Spleen (tissue), 11 donors: ENCODE measurements around the gene NEK9. TPM values are rescaled to one million over a fixed set of nuclear protein-coding genes. Genes with fewer than 3 reads are reported as not detected.

Experiments used
- DNase-seq: peaks from one replicate; pipeline ENCODE4 v3.0.0-alpha.2; 2020
- H3K27ac ChIP-seq, 8 donors: fragments of 200-600 bp; sonication (generic) in 7 of 8; 1 replicate in 4 of 8; 2 replicates in 4 of 8; pipeline versions ENCODE4 v1.5.0 to v1.8.0; 2016 to 2021; ENCODE audit warnings: inconsistent platforms in 4 of 8, mild to moderate bottlenecking in 4 of 8, moderate library complexity in 1 of 8
- H3K27me3 ChIP-seq, 7 donors: fragments of 200-600 bp; sonication (generic) in 6 of 7; replicated peaks in 1 of 7; 1 replicate in 4 of 7; 2 replicates in 3 of 7; pipeline versions ENCODE4 v1.5.0 to v1.8.0; 2016 to 2021; ENCODE audit warnings: inconsistent platforms in 3 of 7, mild to moderate bottlenecking in 1 of 7
- H3K36me3 ChIP-seq, 6 donors: fragments of 200-600 bp; sonication (generic) in 5 of 6; 1 replicate in 4 of 6; 2 replicates in 2 of 6; pipeline versions ENCODE4 v1.5.0 to v1.8.0; 2016 to 2021; ENCODE audit warnings: inconsistent platforms in 2 of 6
- H3K4me1 ChIP-seq, 6 donors: fragments of 200-600 bp; sonication (generic) in 5 of 6; 1 replicate in 3 of 6; 2 replicates in 3 of 6; pipeline versions ENCODE4 v1.5.0 to v1.8.0; 2016 to 2021; ENCODE audit warnings: inconsistent platforms in 3 of 6
- H3K4me3 ChIP-seq, 8 donors: fragments of 200-600 bp; sonication (generic) in 7 of 8; 1 replicate in 4 of 8; 2 replicates in 4 of 8; pipeline versions ENCODE4 v1.5.0 to v1.8.0; 2016 to 2021; ENCODE audit warnings: inconsistent platforms in 4 of 8, mild to moderate bottlenecking in 4 of 8, moderate library complexity in 2 of 8
- H3K9me3 ChIP-seq, 8 donors: fragments of 200-600 bp; sonication (generic) in 7 of 8; 1 replicate in 4 of 8; 2 replicates in 4 of 8; pipeline versions ENCODE4 v1.5.0 to v1.8.0; 2016 to 2021; ENCODE audit warnings: inconsistent platforms in 4 of 8
- POLR2A ChIP-seq, 3 donors: fragments of 450-650 bp; IDR thresholded peaks; one replicate each; pipeline ENCODE4 v1.5.1; 2017; ENCODE audit warnings: antibody characterized with exemption in 3 of 3, mild to moderate bottlenecking in 1 of 3
- POLR2AphosphoS5 ChIP-seq, 3 donors: sonication (generic); formaldehyde crosslinking; IDR thresholded peaks; one replicate each; pipeline ENCODE4 v1.5.1; 2017; ENCODE audit warnings: antibody characterized with exemption in 3 of 3
- WGBS, 5 donors: extraction: QIAGEN DNeasy Blood & Tissue Kit in 3 of 5; methylation state at CpG; one replicate each; pipeline versions ENCODE4 v1.1.5 to v1.1.7; 2013 to 2018; 5-methylcytosine and 5-hydroxymethylcytosine counted together
- intact Hi-C: fragments of 100-400 bp; cut with DNase I; formaldehyde crosslinking; loops from one replicate; pipeline ENCODE4 v1.15.0; 2023; ENCODE audit warnings: low total_unique reads
- polyA plus RNA-seq, 3 donors: library from polyadenylated mRNA; stranded (reverse); fragments of 200-250 nt; gene quantifications; one replicate each; pipeline ENCODE4 v1.2.1, GENCODE V29; 2013
- total RNA-seq, 7 donors: library from RNA; depleted of rRNA in 3 of 7; stranded (reverse); fragments of >200 nt in 3 of 7; fragmentation: NEBNext Ultra II Directional in 4 of 7; extraction: Animal tissue kit (Norgen Biotek cat#: 25700) in 4 of 7; gene quantifications; one replicate each; pipeline versions ENCODE4 v1.1.0 to v1.2.1, GENCODE V29; 2016 to 2021
- TF ChIP-seq, protein P1 (sequence below), 11 experiments: fragments of 200-600 bp in 7 of 11; fragments of 450-650 bp in 4 of 11; sonication (generic) in 4 of 11; IDR thresholded peaks in 8 of 11; conservative IDR thresholded peaks in 3 of 11; 1 replicate in 7 of 11; 2 replicates in 4 of 11; pipeline versions ENCODE4 v1.4.0 to v1.8.0; 2016 to 2021; ENCODE audit warnings: antibody characterized with exemption in 11 of 11, inconsistent platforms in 4 of 11, mild to moderate bottlenecking in 1 of 11
- donor health status: healthy with polysubstance abuse.
- donor health status: DM: no; HTN: no; CAD: no; lungs with moderate emphysema.
- donor health status: DM: no; HTN: no; CAD: no.
- donor health status: Bipolar disorder and iron deficiency.
- donor health status: healthy.
- donor health status: DM: no; HTN: no; CAD: no.
- donor health status: DM: yes; HTN: yes; CAD: no.

Gene NEK9
- total and polyA plus RNA-seq, 10 donors: 31.7 to 102 (median 72.0) TPM

DNA sequence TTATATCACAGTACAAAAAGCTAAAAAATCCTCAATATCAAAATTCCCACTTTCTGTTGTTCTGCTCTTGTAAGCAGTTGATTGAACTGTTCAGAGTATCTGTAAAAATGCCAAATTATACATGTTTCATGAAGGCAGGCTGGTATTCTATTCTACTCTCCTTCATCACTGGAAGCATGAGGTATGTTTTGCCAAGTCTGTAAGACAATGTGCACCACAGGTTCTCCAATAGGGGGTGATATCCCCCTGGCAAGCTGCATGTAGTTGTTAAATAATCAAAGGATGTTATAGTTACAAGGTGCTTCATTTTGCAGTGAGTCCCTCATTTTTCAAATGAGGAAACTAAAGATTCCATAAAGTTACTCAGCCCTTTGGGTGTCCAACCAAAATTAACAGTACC lies 15.1 kb upstream of the NEK9 start:
- intact Hi-C loops: no loop called here
- H3K27me3 ChIP-seq: no peaks in the 10 kb centered on the region
- DNase-seq: no peak

DNA sequence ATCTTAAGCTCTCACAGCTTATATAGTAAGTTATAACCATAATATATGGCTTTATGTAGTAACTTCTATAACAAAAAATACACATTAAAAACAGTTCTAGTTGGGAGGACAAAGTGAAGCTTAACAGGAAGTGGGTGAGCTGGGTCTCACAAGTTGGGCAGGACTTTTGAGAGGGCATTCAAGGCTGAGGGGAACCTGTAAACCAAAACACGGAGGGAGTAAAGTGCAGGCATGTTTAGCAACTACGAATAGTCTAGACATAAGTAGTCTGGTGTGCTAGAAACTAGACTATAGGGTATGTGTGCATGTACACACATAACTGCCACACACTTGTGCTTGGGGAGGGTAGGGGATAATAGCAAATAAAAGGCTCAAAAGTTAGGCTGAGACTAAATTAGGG lies 14.2 kb upstream of the NEK9 start:
- Histone ChIP-seq H3K27ac (peak overlapping the region in 5 of 8 donors; percentile 16 to 83 (median 56)), H3K4me1 (peaks cover 37 to 96% (median 76%) of the 10 kb centered on the region in 6 donors), H3K9me3 (no peaks in the 10 kb centered on the region), H3K27me3 (no peaks in the 10 kb centered on the region), H3K4me3 (no peak overlapping the region), H3K36me3 (peaks cover 0 to 25% (median 4%) of the 10 kb centered on the region in 6 donors)
- intact Hi-C loops: no loop called here
- no peak for DNase-seq
- TF ChIP-seq, protein P1, sequence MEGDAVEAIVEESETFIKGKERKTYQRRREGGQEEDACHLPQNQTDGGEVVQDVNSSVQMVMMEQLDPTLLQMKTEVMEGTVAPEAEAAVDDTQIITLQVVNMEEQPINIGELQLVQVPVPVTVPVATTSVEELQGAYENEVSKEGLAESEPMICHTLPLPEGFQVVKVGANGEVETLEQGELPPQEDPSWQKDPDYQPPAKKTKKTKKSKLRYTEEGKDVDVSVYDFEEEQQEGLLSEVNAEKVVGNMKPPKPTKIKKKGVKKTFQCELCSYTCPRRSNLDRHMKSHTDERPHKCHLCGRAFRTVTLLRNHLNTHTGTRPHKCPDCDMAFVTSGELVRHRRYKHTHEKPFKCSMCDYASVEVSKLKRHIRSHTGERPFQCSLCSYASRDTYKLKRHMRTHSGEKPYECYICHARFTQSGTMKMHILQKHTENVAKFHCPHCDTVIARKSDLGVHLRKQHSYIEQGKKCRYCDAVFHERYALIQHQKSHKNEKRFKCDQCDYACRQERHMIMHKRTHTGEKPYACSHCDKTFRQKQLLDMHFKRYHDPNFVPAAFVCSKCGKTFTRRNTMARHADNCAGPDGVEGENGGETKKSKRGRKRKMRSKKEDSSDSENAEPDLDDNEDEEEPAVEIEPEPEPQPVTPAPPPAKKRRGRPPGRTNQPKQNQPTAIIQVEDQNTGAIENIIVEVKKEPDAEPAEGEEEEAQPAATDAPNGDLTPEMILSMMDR (IDR thresholded peaks at IDR 0.05 in 8 of 11, conservative IDR thresholded peaks at IDR 0.05 in 3 of 11): no peak
- TF ChIP-seq POLR2AphosphoS5 (IDR thresholded peaks at IDR 0.05) (no peak), POLR2A (IDR thresholded peaks at IDR 0.05) (no peak)
- 13 to 29% (median 21%) methylated on average over 2 of the region's 2 CpGs for WGBS, 5 donors

More for the DNA sequence above, 15.1 kb upstream of the NEK9 start:
- peak overlapping the region in 3 of 8 donors; percentile 56 to 83 (median 61) for H3K27ac ChIP-seq
- no peak for TF ChIP-seq POLR2A (IDR thresholded peaks at IDR 0.05)
- TF ChIP-seq, protein P1 (IDR thresholded peaks at IDR 0.05 in 8 of 11, conservative IDR thresholded peaks at IDR 0.05 in 3 of 11): peak in 6 of 11 experiments; percentile 12 to 51 (median 26)
- TF ChIP-seq POLR2AphosphoS5 (IDR thresholded peaks at IDR 0.05): no peak
- peaks cover 37 to 98% (median 85%) of the 10 kb centered on the region in 6 donors for H3K4me1 ChIP-seq
- no peak overlapping the region for H3K4me3 ChIP-seq
- no peaks in the 10 kb centered on the region for H3K9me3 ChIP-seq
- H3K36me3 ChIP-seq: peaks cover 0 to 35% (median 4%) of the 10 kb centered on the region in 6 donors

DNA sequence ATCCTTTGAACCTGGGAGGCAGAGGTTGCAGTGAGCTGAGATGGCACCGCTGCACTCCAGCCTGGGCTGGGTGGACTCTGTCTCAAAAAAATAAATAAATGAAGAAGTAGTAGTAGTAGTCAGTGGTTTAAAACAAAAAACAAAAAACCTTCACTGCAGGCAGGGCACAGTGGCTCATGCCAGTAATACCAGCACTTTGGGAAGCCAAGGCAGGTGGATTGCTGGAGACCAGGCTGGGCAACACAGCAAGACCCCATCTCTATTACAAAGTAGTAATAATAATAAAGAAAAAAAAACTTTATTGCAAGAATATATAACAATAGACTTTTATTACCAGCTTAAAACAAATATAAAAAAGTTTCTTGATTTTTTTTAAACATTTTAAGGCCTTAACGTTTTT lies 13.8 kb upstream of the NEK9 start:
- intact Hi-C loops: no loop called here
- peaks cover 0 to 27% (median 5%) of the 10 kb centered on the region in 6 donors for H3K36me3 ChIP-seq
- DNase-seq: no peak
- 80 to 89% (median 80%) methylated on average over 2 of the region's 2 CpGs for WGBS, 5 donors
- peaks cover 37 to 91% (median 72%) of the 10 kb centered on the region in 6 donors for H3K4me1 ChIP-seq
- H3K4me3 ChIP-seq: no peak overlapping the region
- TF ChIP-seq, protein P1 (IDR thresholded peaks at IDR 0.05 in 8 of 11, conservative IDR thresholded peaks at IDR 0.05 in 3 of 11): no peak
- no peak for TF ChIP-seq POLR2A (IDR thresholded peaks at IDR 0.05)
- no peak for TF ChIP-seq POLR2AphosphoS5 (IDR thresholded peaks at IDR 0.05)
- no peaks in the 10 kb centered on the region for H3K27me3 ChIP-seq
- peak overlapping the region in 4 of 8 donors; percentile 39 to 83 (median 58) for H3K27ac ChIP-seq
- H3K9me3 ChIP-seq: no peaks in the 10 kb centered on the region

DNA sequence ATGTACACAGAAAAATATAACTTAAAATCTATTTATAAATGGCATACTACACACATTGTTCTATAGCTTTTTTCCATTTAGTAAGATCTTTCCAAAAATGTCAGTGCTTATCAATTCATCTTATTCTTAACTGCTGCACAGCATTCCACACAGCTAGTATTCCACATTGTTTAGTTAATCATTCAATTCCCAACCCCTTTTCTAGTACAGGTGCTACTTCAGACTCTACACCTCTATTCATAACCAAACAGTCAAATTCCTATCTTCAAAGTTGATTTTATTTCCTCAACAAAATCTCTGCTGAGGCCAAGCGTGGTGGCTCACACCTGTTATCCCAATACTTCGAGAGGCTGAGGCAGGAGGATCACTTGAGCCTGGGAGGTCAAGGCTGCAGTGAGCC lies 12.3 kb upstream of the NEK9 start:
- intact Hi-C loops: loop anchor here (10.0 kb wide), 1 partner anchor 346 kb away; no protein-coding TSS in a partner anchor
- no peak overlapping the region for H3K4me3 ChIP-seq
- H3K27ac ChIP-seq: peak overlapping the region in 7 of 8 donors; percentile 23 to 83 (median 58)
- H3K27me3 ChIP-seq: no peaks in the 10 kb centered on the region
- no peak for DNase-seq
- no peak for TF ChIP-seq POLR2A (IDR thresholded peaks at IDR 0.05)
- TF ChIP-seq, protein P1 (IDR thresholded peaks at IDR 0.05 in 8 of 11, conservative IDR thresholded peaks at IDR 0.05 in 3 of 11): no peak
- TF ChIP-seq POLR2AphosphoS5 (IDR thresholded peaks at IDR 0.05): no peak
- peaks cover 26 to 77% (median 57%) of the 10 kb centered on the region in 6 donors for H3K4me1 ChIP-seq
- WGBS, 5 donors: 82 to 94% (median 91%) methylated on average over 2 of the region's 2 CpGs
- H3K36me3 ChIP-seq: peaks cover 0 to 27% (median 16%) of the 10 kb centered on the region in 6 donors
- no peaks in the 10 kb centered on the region for H3K9me3 ChIP-seq
